ENCODE measurements around the gene VPS52.
A peak's percentile ranks its signal among the peaks of the same experiment; 100 is the strongest.

VPS52 gene

GRCh38 chr6:33204415-33205190 lies 67.1 kb downstream of the VPS52 start, which contains the start of gene HSD17B8:
Gene HSD17B8, plus strand, starts transcription at chr6:33204655. Its CDS starts 14 bp downstream, at chr6:33204669.
- H4K12ac ChIP-seq (ENCODE audit: low read depth, low read length) = peak within 1 kb of the TSS; percentile 17
- no peak within 1 kb of the TSS for H2BK5ac ChIP-seq (ENCODE audit: low read depth, low read length, poor library complexity)
- peak within 1 kb of the TSS; percentile 16 for H3K27ac ChIP-seq (ENCODE audit: low read depth, low read length)
- H3K4me2 ChIP-seq (ENCODE audit: low read length) = peak within 1 kb of the TSS; percentile 95
- peak; percentile 91 to 94 for DNase-seq
- H3K79me1 ChIP-seq (ENCODE audit: low read length) = peaks cover 26% of the 10 kb centered on the region
- peak within 1 kb of the TSS; percentile 54 for H4K8ac ChIP-seq (ENCODE audit: low read depth, low read length)
- peak within 1 kb of the TSS; percentile 75 for H3K4me3 ChIP-seq (ENCODE audit: low read depth, low read length)
- no peak within 1 kb of the TSS for H2BK12ac ChIP-seq (ENCODE audit: low read length)
- peak within 1 kb of the TSS; percentile 11 for H3K4ac ChIP-seq (ENCODE audit: low read depth, low read length)
- no peak within 1 kb of the TSS for H3K23ac ChIP-seq (ENCODE audit: low read length)
- H3K14ac ChIP-seq (ENCODE audit: low read length) = peak within 1 kb of the TSS; percentile 50
- H2AFZ ChIP-seq (ENCODE audit: insufficient read depth, low read length, poor library complexity) = peak within 1 kb of the TSS; percentile 27
- peak within 1 kb of the TSS; percentile 31 for H4K91ac ChIP-seq (ENCODE audit: low read depth, low read length)
- peak within 1 kb of the TSS; percentile 57 for H3K18ac ChIP-seq (ENCODE audit: low read length)
- peak within 1 kb of the TSS; percentile 39 for H2AK5ac ChIP-seq (ENCODE audit: low read length)
- peaks cover 21 to 39% of the 10 kb centered on the region in 2 experiments for H3K4me1 ChIP-seq (ENCODE audit: control insufficient read depth in 1 of 2, insufficient read depth in 2 of 2, low read length in 2 of 2)
- peak within 1 kb of the TSS; percentile 7 for H2BK120ac ChIP-seq (ENCODE audit: insufficient read depth, low read length, poor library complexity)
- H3K36me3 ChIP-seq (ENCODE audit: control insufficient read depth in 1 of 2, insufficient read depth in 2 of 2, low read length in 2 of 2) = peaks cover 26 to 30% of the 10 kb centered on the region in 2 experiments
- WGBS (ENCODE audit: extremely low coverage, insufficient coverage, insufficient read length) = no CpG with 5 or more reads among the region's 48 CpGs
- H3K9ac ChIP-seq (ENCODE audit: low read length) = peak within 1 kb of the TSS; percentile 1
- H3K27me3 ChIP-seq (ENCODE audit: insufficient read depth, low read length) = no peaks in the 10 kb centered on the region
- H3K9me3 ChIP-seq (ENCODE audit: insufficient read depth, low read depth, low read length) = peaks cover 4% of the 10 kb centered on the region
- H3K79me2 ChIP-seq (ENCODE audit: control insufficient read depth, insufficient read depth, low read length, poor library complexity) = peaks cover 27% of the 10 kb centered on the region

GRCh38 chr6:33204165-33204414 lies 67.6 kb downstream of the VPS52 start:
- no peak overlapping the region for H3K23ac ChIP-seq (ENCODE audit: low read length)
- peaks cover 27% of the 10 kb centered on the region for H3K79me2 ChIP-seq (ENCODE audit: control insufficient read depth, insufficient read depth, low read length, poor library complexity)
- no peak for DNase-seq
- H3K9me3 ChIP-seq (ENCODE audit: insufficient read depth, low read depth, low read length) = peaks cover 3% of the 10 kb centered on the region
- H3K27me3 ChIP-seq (ENCODE audit: insufficient read depth, low read length) = no peaks in the 10 kb centered on the region
- peaks cover 24 to 42% of the 10 kb centered on the region in 2 experiments for H3K4me1 ChIP-seq (ENCODE audit: control insufficient read depth in 1 of 2, insufficient read depth in 2 of 2, low read length in 2 of 2)
- no peak overlapping the region for H2BK120ac ChIP-seq (ENCODE audit: insufficient read depth, low read length, poor library complexity)
- H2BK5ac ChIP-seq (ENCODE audit: low read depth, low read length, poor library complexity) = no peak overlapping the region
- H3K14ac ChIP-seq (ENCODE audit: low read length) = no peak overlapping the region
- no peak overlapping the region for H3K9ac ChIP-seq (ENCODE audit: low read length)
- H4K91ac ChIP-seq (ENCODE audit: low read depth, low read length) = no peak overlapping the region
- H3K4me2 ChIP-seq (ENCODE audit: low read length) = peak overlapping the region; percentile 24
- H3K27ac ChIP-seq (ENCODE audit: low read depth, low read length) = no peak overlapping the region
- H3K79me1 ChIP-seq (ENCODE audit: low read length) = peaks cover 26% of the 10 kb centered on the region
- WGBS (ENCODE audit: extremely low coverage, insufficient coverage, insufficient read length) = no CpG with 5 or more reads among the region's 4 CpGs
- H2AFZ ChIP-seq (ENCODE audit: insufficient read depth, low read length, poor library complexity) = no peak overlapping the region
- no peak overlapping the region for H3K4me3 ChIP-seq (ENCODE audit: low read depth, low read length)
- H2AK5ac ChIP-seq (ENCODE audit: low read length) = no peak overlapping the region
- H3K4ac ChIP-seq (ENCODE audit: low read depth, low read length) = no peak overlapping the region
- no peak overlapping the region for H4K8ac ChIP-seq (ENCODE audit: low read depth, low read length)
- no peak overlapping the region for H3K18ac ChIP-seq (ENCODE audit: low read length)
- peaks cover 24 to 28% of the 10 kb centered on the region in 2 experiments for H3K36me3 ChIP-seq (ENCODE audit: control insufficient read depth in 1 of 2, insufficient read depth in 2 of 2, low read length in 2 of 2)
- no peak overlapping the region for H4K12ac ChIP-seq (ENCODE audit: low read depth, low read length)
- H2BK12ac ChIP-seq (ENCODE audit: low read length) = no peak overlapping the region

- Histone ChIP-seq H3K4me2 (ENCODE audit: low read length) (peak overlapping the region; percentile 24), H4K91ac (ENCODE audit: low read depth, low read length) (no peak overlapping the region), H3K27me3 (ENCODE audit: insufficient read depth, low read length) (no peaks in the 10 kb centered on the region), H3K9me3 (ENCODE audit: insufficient read depth, low read depth, low read length) (peaks cover 3% of the 10 kb centered on the region), H2AK5ac (ENCODE audit: low read length) (no peak overlapping the region), H4K8ac (ENCODE audit: low read depth, low read length) (no peak overlapping the region), H3K4ac (ENCODE audit: low read depth, low read length) (no peak overlapping the region), H3K36me3 (ENCODE audit: control insufficient read depth in 1 of 2, insufficient read depth in 2 of 2, low read length in 2 of 2) (peaks cover 24 to 28% of the 10 kb centered on the region in 2 experiments), H3K9ac (ENCODE audit: low read length) (no peak overlapping the region), H2BK12ac (ENCODE audit: low read length) (no peak overlapping the region), H4K12ac (ENCODE audit: low read depth, low read length) (no peak overlapping the region), H3K79me1 (ENCODE audit: low read length) (peaks cover 26% of the 10 kb centered on the region), H3K27ac (ENCODE audit: low read depth, low read length) (no peak overlapping the region), H3K79me2 (ENCODE audit: control insufficient read depth, insufficient read depth, low read length, poor library complexity) (peaks cover 27% of the 10 kb centered on the region), H3K4me3 (ENCODE audit: low read depth, low read length) (no peak overlapping the region), H3K23ac (ENCODE audit: low read length) (no peak overlapping the region), H2BK5ac (ENCODE audit: low read depth, low read length, poor library complexity) (no peak overlapping the region), H3K18ac (ENCODE audit: low read length) (no peak overlapping the region), H2BK120ac (ENCODE audit: insufficient read depth, low read length, poor library complexity) (no peak overlapping the region), H3K14ac (ENCODE audit: low read length) (no peak overlapping the region), H2AFZ (ENCODE audit: insufficient read depth, low read length, poor library complexity) (no peak overlapping the region), H3K4me1 (ENCODE audit: control insufficient read depth in 1 of 2, insufficient read depth in 2 of 2, low read length in 2 of 2) (peaks cover 24 to 39% of the 10 kb centered on the region in 2 experiments)
- WGBS (ENCODE audit: extremely low coverage, insufficient coverage, insufficient read length) = no CpG with 5 or more reads among the region's 7 CpGs
- DNase-seq = no peak
These were observed 68.1 kb downstream of the VPS52 start for GRCh38 chr6:33203443-33204164.

GRCh38 chr6:33202799-33203198 lies 68.9 kb downstream of the VPS52 start:
- H2BK12ac ChIP-seq (ENCODE audit: low read length) = no peak overlapping the region
- peaks cover 3% of the 10 kb centered on the region for H3K9me3 ChIP-seq (ENCODE audit: insufficient read depth, low read depth, low read length)
- no peak overlapping the region for H2BK120ac ChIP-seq (ENCODE audit: insufficient read depth, low read length, poor library complexity)
- no CpG with 5 or more reads among the region's 6 CpGs for WGBS (ENCODE audit: extremely low coverage, insufficient coverage, insufficient read length)
- no peak overlapping the region for H3K4me3 ChIP-seq (ENCODE audit: low read depth, low read length)
- no peak overlapping the region for H2BK5ac ChIP-seq (ENCODE audit: low read depth, low read length, poor library complexity)
- H3K4ac ChIP-seq (ENCODE audit: low read depth, low read length) = peak overlapping the region; percentile 15
- H2AK5ac ChIP-seq (ENCODE audit: low read length) = no peak overlapping the region
- no peak overlapping the region for H4K12ac ChIP-seq (ENCODE audit: low read depth, low read length)
- H2AFZ ChIP-seq (ENCODE audit: insufficient read depth, low read length, poor library complexity) = no peak overlapping the region
- H4K91ac ChIP-seq (ENCODE audit: low read depth, low read length) = no peak overlapping the region
- H3K36me3 ChIP-seq (ENCODE audit: control insufficient read depth in 1 of 2, insufficient read depth in 2 of 2, low read length in 2 of 2) = peaks cover 24 to 28% of the 10 kb centered on the region in 2 experiments
- no peak for DNase-seq
- peaks cover 19% of the 10 kb centered on the region for H3K79me1 ChIP-seq (ENCODE audit: low read length)
- H3K79me2 ChIP-seq (ENCODE audit: control insufficient read depth, insufficient read depth, low read length, poor library complexity) = peaks cover 20% of the 10 kb centered on the region
- peaks cover 24 to 39% of the 10 kb centered on the region in 2 experiments for H3K4me1 ChIP-seq (ENCODE audit: control insufficient read depth in 1 of 2, insufficient read depth in 2 of 2, low read length in 2 of 2)
- H3K4me2 ChIP-seq (ENCODE audit: low read length) = no peak overlapping the region
- no peak overlapping the region for H3K18ac ChIP-seq (ENCODE audit: low read length)
- H3K27ac ChIP-seq (ENCODE audit: low read depth, low read length) = no peak overlapping the region
- H3K27me3 ChIP-seq (ENCODE audit: insufficient read depth, low read length) = no peaks in the 10 kb centered on the region
- H3K9ac ChIP-seq (ENCODE audit: low read length) = no peak overlapping the region
- no peak overlapping the region for H3K14ac ChIP-seq (ENCODE audit: low read length)
- H4K8ac ChIP-seq (ENCODE audit: low read depth, low read length) = no peak overlapping the region
- no peak overlapping the region for H3K23ac ChIP-seq (ENCODE audit: low read length)

All from trophoblast cell (in vitro differentiated cells and primary cell).